GM18870 (cell line): ENCODE data around the gene TTLL1.
"Not testable (repeated sequence)": the region's sequence is repeated elsewhere in the genome, so short reads cannot be mapped to it uniquely, and the experiment has no call there.

Experiments used
- ATAC-seq: cut with Tn5 transposase; IDR thresholded peaks from one replicate; pipeline ENCODE4 v1.9.1; 2021; ENCODE audit warnings: moderate library complexity; ENCODE audit not compliant: unreplicated experiment

Gene TTLL1

GRCh38 chr22:43014316-43014868 lies 74.8 kb downstream of the TTLL1 start:
- no peak for ATAC-seq

GRCh38 chr22:43013355-43014315 lies 75.6 kb downstream of the TTLL1 start:
- no peak for ATAC-seq

GRCh38 chr22:43012390-43012789 lies 76.8 kb downstream of the TTLL1 start:
- ATAC-seq, result no peak

- no peak for ATAC-seq
Observed at GRCh38 chr22:43011079-43011478, 78.1 kb downstream of the TTLL1 start.

GRCh38 chr22:43009444-43009843 lies 79.7 kb downstream of the TTLL1 start:
- no peak for ATAC-seq

- no peak for ATAC-seq
Observed at GRCh38 chr22:43008921-43009320, 80.3 kb downstream of the TTLL1 start.

GRCh38 chr22:43008509-43008908 lies 80.7 kb downstream of the TTLL1 start:
- no peak for ATAC-seq

- ATAC-seq, result no peak
Observed at GRCh38 chr22:43007519-43008102, 81.6 kb downstream of the TTLL1 start.

- no peak for ATAC-seq
Observed at GRCh38 chr22:43006753-43007152, 82.4 kb downstream of the TTLL1 start.

GRCh38 chr22:43006016-43006505 lies 83.1 kb downstream of the TTLL1 start:
- no peak for ATAC-seq

- ATAC-seq, result no peak
Observed at GRCh38 chr22:43005106-43005505, 84.1 kb downstream of the TTLL1 start.

GRCh38 chr22:43004362-43005035 lies 84.7 kb downstream of the TTLL1 start:
- ATAC-seq, result no peak

GRCh38 chr22:43002202-43002586 lies 87.0 kb downstream of the TTLL1 start:
- ATAC-seq, result no peak

- ATAC-seq, result no peak
Observed at GRCh38 chr22:43001271-43002201, 87.7 kb downstream of the TTLL1 start.

- no peak for ATAC-seq
Observed at GRCh38 chr22:43000441-43001175, 88.6 kb downstream of the TTLL1 start.

- ATAC-seq, result no peak
Observed at GRCh38 chr22:42997582-42998090, 91.6 kb downstream of the TTLL1 start.

GRCh38 chr22:42996646-42997365 lies 92.4 kb downstream of the TTLL1 start:
- no peak for ATAC-seq

GRCh38 chr22:42995654-42996053 lies 93.5 kb downstream of the TTLL1 start:
- ATAC-seq, result not testable (repeated sequence)
